Tongue (tissue), 2 donors: Measurements from ENCODE around the gene MRPS12. TPM values are rescaled to one million over a fixed set of nuclear protein-coding genes. Genes with fewer than 3 reads are reported as not detected.
"Not testable (repeated sequence)": the region's sequence is repeated elsewhere in the genome, so short reads cannot be mapped to it uniquely, and the experiment has no call there.

Experiments used
- DNase-seq: peaks from one replicate; pipeline ENCODE4 v3.0.0-alpha.2; 2015
- total RNA-seq: library from RNA; depleted of rRNA; stranded (reverse); fragments of >200 nt; gene quantifications from one replicate; pipeline ENCODE4 v1.2.3, GENCODE V29; 2014

Gene MRPS12
- total RNA-seq, 1 donor from 2014 or later: 18.1 TPM

DNA sequence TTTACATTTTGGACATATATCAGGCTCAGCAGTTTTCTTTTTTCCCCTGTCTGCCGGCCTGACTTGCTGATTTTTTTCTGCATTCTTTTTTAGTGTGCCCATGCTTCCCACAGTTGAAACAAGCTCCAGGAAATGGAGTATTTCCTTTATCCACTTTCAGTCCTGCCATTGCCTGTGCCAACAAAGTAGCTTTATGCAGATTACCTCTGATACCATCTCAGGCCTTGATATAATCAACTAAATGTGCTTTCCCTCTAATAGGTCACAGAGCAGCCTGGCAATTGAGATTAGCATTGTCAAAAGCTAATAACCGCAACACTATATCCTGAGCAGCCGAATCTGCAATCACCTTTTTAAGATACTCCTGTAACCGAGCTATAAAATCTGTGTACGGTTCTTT lies 9.2 kb downstream of the MRPS12 start:
- no peak for DNase-seq

DNA sequence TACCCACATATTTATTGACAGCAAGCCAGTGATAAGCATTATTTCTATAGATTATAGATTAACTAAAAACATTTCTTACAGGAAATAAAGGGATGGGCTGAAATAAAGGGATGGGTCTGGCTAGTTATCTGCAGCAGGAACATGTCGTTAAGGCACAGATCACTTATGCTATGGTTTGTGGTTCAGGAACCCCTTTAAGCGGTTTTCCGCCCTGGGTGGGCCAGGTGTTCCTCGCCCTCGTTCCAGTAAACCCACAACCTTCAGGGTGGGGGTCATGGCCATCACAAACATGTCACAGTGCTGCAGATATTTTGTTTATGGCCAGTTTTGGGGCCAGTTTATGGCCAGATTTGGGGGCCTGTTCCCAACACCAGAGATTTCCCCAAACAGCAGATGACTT lies 10.7 kb downstream of the MRPS12 start:
- not testable (repeated sequence) for DNase-seq

DNA sequence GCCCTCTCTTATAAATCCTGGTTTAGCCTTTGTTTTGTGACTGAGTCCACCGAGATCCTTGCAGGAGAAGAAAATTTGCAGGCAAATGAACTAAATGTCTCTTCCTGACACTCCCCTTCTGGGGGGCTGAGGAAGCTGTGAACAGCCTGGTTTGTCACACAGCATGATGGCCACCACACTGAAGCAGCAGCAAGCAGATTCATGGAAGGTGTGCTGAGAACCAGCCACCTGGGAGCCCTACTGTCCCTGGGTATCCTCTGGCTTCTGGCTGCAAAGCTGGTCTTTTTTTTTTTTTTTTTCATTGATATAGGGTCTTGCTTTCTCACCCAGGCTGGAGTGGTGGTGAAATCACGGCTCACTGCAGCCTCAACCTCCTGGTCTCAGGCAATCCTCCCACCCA lies 11.2 kb downstream of the MRPS12 start:
- DNase-seq: no peak

DNA sequence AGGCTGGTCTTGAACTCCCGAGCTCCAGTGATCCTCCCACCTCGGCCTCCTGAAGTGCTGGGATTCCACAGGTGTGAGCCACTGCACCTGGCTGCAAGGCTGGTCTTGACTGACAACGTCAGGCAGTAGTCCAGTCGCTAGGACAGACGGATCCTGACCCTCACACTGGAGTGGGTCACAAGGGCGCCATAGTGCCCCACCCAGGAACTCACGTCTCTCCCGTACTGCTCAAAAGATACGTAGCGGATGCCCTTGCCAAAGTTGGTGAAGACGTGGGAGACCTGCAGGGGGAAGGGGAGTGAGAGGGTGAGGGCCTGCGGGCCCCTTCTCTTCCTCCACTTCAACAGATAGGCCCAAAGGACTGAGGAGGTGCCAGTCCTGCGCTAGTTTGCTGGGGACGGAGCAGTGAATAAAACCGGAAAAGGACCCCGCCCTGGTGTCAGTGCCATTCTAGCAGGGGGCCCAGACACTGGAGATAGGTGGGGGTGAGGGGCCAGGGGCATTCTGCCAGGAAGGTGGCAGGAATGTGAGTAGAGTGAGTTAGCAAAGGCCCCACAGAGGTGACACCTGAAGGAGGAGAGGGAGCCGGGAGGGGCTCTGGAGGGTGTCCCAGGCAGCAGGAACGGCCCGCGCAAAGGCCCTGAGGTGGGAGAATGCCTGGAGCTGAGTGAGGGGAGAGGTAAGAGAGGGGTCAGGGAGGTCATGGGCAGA lies 11.9 kb downstream of the MRPS12 start:
- no peak for DNase-seq

DNA sequence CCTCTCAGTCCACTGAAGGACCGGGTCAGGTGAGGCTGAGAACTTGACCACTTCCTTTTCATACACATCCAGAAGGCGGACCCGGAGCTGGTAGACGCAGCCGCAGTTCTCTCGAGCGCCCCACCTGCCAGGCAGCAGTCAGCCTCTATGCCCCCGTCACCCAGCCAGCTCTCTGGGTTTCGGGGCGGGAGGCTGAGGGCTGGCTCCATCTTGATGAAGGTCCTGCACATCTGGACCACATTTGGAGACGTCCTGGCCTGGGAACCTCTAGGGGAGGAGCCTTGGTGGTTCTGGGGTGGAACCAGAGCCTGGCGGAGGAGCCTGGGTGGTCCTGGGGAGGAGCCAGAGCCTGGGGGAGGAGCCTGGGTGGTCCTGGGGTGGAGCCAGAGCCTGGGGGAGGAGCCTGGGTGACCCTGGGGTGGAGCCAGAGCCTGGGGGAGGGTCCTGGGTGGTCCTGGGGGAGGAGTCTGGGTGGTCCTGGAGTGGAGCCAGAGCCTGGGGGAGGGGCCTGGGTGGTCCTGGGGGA lies 14.3 kb downstream of the MRPS12 start:
- no peak for DNase-seq

DNA sequence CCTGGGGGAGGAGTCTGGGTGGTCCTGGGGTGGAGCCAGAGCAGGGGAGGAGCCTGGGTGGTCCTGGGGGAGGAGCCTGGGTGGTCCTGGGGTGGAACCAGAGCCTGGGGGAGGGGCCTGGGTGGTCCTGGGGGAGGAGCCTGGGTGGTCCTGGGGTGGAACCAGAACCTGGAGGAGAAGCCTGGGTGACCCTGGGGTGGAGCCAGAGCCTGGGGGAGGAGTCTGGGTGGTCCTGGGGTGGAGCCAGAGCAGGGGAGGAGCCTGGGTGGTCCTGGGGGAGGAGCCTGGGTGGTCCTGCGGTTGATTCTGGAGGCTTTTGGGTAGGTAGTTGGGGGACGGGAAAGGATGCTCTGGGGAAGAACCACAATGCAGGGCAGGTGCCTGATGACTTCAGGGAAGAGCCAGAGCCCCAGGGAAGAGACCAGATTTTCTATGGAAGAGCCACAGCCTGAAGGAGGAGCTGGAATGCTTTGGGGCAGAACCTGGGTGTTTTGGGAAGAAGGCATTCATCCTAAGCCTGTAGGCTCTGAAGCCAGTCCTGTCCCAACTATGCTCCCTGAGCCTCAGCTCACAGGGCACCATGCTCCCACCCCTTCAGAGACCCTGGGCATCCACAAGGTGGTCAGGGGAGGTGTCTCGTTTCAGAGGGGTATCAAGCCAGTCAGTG lies 15.0 kb downstream of the MRPS12 start:
- no peak for DNase-seq

DNA sequence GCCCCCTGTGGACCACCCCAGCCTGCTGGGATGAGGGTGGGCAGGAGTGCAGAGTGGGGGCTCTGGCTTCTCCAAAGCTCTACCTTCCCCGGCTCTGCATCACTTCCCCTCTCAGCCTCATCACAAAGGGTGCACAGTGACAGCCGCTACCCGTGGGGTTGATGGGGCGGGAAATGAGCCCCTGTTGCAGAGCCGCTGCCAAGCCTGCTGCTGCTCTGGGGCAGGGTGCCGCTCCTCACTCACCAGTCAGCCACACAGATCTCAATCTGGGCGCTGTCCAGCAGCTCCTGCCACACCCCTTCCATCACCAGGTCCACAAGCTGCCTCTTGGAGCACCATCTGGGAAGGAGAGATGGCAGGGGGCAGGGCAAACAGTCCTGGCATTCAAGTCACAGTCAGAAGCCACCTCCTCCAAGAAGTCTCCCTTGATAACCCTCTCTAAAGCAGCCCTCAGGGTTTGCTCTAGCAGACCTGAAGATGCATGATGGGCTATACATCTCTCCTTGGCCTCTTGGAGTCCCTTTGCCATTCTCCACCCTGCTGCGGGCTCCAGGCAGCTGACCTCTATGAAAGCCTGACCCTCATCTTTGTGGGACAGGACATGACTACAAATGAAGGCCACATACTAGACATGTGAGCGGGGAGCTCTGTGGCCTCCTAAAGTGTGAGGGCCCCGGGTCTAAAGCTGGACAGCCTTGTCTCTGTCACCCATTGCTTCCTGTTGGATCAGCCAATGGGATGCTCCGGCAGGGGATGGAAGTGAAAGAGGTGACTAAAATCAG lies 15.7 kb downstream of the MRPS12 start:
- DNase-seq: no peak

DNA sequence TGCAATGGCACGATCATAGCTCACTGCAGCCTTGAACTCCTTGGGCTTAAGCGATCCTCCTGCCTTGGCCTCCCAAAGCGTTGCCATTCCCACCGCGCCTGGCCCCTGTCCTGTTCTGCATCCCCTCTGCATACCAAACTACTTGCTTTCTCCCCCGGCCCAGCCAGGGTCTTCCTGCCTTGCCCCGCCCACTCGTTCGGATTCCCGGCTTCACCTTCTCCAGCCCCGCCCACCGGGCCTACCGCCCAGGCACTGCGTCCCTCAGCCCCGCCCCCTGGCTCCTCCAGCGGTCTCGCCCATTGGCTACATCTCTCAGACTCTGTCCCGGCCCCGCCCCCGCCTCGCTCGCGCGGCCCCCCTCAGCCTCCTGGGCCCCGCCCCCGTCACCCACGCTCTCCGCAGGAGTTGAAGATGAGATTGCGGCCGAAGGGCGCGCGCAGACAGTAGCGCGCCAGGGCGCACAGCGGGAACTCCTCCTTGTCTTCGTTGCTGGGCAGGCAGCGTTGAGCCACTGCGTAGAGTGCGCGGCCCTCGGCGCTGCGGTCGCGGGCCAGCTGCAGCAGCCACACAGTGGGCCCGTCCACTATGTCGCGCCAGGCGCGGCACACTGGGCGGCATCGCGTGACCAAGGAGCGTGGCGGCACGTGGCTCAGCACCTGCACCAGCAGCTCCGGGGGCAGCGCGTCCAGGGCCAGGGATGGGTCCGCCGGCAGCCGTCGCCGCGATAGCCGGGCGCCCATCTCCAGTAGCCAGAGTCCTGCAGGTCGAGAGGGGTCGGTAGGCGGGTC lies 19.0 kb downstream of the MRPS12 start:
- peak; percentile 92 for DNase-seq

DNA sequence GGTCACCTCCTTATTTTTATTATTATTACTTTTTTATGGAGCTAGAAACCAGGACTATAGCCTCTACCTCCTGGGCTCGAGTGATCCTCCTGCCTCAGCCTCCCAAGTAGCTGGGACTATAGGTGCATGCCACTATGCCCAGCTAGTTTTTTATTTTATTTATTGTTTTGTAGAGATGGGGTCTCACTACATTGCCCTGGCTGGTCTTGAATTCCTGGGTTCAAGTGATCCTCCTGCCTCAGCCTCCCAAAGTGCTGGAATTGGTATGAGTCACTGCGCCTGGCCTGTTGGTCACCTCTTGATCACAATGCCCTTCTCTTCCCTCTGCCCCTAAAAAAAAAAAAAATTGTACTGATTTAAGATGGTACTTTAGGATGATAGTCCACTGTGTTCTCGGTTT lies 20.4 kb downstream of the MRPS12 start:
- no peak for DNase-seq

DNA sequence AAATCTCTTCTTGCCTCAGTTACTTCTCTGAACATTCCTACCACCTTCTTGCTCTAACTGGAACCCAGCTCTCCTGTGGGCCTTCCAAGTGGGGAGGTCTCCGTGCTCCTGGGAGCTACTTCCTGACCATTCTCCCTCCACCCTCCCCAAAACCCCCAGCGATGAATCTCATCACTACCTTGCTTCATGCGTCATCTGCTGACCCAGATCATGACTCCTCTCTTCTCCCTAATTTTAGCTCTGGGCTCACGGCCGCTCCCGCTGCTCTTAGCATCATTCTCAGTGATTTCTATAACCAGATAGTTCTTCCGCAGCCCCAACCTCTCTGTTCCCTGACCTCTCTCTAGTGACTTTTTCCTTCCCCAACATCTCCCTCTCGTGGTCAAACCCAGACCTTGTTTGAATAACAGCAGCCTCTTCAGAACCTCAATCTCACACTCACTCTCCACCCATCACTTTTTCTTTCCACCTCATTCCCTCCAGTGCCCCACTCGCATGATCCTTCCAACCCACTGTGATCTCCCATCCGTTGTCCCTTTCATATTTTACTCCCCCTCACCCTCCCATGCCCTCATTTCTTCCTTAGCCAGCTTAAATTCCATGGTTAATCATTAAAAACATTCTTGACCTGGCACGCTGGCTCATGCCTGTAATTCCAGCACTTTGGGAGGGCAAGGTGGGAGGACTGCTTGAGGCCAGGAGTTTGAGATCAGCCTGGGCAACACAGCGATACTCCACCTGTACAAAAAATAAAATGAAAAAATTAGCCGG lies 21.8 kb downstream of the MRPS12 start:
- peak; percentile 21 for DNase-seq

DNA sequence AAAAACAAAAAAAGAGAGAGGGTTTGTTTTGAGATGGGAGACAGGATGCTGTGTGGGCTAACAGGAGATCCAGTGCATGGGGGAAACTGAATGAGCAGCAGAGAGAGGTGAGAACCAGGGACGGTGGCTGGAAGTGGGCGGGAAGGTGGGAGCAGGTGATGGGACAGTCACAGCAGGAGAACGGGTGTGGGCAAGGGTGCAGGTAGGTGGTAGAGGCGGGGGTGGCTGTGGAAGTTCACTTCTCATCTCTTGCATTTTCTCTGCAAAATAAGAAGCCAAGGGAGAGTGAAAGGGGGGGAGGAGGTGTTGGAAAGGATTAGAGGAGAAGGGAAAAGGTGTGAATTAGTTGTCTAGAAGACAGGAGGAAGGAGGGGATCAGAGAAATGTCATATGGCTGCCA lies 22.9 kb downstream of the MRPS12 start:
- DNase-seq: no peak

DNA sequence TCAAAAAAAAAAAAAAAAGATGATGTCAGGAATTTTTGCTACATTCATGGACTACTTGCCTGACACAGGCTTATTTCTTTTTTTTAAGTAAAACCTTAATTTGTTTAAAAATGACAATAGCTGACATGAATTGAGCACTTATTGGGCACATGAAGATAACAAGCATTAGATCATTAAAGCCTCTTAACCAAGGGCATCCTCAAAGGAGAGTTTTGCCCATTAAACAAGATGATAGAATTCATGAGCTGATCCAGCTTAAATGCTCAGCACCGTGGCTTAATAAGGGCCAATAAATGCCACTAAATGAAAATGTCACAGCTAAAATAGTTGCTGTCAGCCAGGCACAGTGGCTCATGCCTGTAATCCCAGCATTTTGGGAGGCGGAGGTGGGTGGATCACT lies 25.5 kb downstream of the MRPS12 start:
- no peak for DNase-seq

DNA sequence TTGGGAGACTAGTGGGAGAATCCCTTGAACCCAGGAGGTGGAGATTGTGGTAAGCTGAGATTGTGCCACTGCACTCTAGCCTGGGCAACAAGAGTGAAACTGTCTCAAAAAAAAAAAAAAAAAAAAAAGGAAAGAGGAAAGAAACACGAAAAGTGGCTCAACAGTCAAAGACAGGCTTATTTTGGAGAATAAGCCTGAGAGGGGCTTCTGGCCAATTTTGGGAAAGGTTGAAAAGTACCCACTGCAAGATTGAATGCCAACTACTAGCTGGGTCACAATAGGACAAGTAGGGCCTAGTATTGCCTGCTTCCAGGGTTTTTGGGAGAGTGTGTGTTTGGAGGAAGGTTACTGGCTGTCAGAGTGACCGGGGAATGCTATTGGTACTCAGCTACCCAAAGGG lies 27.6 kb downstream of the MRPS12 start:
- DNase-seq: no peak

DNA sequence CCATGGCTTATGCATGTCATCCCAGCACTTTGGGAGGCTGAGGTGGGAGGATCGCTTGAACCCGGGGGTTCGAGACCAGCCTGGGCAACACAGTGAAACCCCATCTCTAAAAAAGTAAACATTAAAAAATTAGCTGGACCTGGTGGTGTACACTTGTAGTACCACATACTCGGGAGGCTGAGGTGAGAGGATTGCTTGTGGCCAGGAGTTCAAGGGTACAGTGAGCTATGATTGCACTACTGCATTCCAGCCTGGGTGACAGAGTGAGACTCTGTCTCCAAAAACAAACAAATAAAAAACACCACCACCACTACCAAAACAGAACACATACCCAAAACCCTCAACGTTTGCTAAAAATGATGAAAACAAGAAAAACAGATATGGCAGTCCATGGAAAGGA lies 28.9 kb downstream of the MRPS12 start:
- no peak for DNase-seq

DNA sequence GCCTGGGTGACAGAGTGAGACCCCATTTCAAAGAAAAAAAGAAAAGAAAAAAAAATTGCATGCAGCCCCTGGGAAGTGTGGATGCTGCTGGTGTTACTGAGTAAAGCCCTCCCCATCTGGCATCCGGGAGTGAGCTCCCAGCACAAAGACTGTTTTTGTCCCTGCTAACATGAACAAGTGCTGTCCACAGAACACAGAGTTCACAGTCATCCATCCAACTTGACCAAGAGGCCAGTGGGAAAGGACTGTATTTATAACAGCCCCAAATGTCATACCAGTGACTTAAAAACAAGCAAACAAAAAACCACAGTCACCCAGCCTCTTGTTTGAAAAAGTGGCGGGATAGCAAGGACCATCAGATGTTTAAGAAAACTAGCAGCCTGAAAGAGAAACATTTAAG lies 34.0 kb downstream of the MRPS12 start:
- no peak for DNase-seq

DNA sequence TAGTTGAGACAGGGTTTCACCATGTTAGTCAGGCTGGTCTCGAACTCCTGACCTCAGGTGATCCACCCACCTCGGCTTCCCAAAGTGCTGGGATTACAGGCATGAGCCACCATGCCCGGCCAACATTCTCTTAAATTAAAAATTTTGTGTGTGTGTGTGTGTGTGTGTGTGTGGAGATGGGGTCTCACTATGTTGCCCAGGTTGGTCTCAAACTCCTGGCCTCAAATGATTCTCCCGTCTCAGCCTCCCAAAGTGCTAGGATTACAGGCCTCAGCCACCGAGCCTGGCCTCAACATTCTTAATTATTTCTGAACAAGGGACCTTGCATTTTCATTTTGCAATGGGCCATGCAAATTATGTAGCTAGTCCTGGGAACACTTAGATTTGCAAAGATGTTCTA lies 35.4 kb downstream of the MRPS12 start:
- DNase-seq: not testable (repeated sequence)

DNA sequence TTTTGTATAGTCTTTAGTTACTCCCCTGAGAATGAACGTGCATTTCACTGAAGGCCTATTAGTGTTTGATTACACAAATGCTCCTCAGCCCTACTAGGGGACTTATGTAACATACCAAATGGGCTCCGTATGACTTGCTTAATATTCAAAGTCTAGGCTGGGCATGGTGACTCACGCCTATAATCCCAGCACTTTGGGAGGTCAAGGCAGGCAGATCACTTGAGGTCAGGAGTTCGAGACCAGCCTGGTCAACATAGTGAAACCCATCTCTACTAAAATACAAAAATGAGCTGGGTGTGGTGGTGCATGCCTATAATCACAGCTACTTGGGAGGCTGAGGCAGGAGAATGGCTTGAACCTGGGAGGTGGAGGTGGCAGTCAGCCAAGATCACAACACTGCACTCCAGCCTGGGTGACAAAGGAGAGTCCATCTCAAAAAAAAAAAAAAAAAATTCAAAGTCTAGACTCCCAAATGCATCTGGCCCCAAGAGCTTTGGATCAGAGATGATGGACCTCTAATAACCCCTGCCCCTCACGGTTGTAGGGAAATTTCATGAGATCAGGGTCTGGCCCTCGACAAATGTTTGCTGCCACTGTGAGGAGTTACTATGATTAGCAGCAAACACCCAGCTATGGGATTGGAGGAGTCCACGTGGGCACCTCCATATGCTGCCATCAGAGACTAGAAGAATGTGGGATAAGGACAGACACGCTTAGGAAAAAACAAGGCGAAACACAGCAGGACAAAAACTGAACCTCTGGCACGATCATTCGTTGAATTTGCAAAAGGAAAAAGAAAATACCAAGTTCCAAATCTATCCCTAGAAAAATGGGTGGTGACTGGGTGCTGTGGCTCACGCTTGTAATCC lies 40.2 kb downstream of the MRPS12 start:
- no peak for DNase-seq

DNA sequence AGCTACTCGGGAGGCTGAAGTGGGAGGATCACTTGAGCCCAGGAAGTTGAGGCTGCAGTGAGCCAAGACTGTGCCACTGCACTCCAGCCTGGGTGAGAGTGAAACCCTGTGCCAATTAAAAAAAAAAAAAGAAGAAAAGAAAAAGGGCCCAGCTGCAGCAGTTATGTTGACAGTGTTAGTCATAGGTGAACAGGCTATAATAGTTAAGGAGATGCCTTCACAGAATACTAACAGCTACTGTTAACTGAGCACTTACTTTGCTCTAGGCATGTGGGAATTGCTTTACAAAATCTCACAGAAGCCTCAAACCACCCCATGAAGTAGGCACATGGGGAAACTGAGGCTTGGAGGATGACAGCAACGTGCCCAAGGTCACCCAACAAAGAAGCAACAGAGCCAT lies 40.9 kb downstream of the MRPS12 start:
- DNase-seq: no peak

DNA sequence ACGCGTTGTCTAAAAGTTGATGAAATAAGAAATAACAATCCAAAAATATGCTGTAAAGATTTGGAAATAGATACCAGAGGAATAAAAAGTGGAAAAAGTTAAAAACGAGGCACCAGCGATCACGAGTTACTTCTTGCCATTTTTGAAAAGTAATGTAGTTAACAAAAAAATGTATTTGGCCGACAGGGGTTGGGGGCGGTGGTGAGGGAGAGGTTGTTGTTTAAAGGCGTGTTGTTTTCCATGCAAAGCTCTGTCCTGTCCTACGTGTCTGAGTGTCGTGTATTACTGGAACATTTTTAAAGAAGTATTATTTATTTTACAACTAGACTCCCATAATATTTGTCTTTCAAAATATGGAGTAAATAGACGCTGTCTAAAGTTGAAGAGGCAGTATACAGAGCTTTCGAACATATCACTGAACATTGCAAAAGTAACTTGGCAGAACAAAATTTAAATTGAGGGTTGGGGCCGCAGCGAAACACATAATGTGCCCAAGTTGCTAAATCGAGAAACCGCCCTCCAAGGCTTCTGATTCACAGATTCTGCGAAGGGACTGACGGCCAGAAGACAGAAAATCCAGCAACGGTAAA lies 44.0 kb downstream of the MRPS12 start:
- peak; percentile 65 for DNase-seq

DNA sequence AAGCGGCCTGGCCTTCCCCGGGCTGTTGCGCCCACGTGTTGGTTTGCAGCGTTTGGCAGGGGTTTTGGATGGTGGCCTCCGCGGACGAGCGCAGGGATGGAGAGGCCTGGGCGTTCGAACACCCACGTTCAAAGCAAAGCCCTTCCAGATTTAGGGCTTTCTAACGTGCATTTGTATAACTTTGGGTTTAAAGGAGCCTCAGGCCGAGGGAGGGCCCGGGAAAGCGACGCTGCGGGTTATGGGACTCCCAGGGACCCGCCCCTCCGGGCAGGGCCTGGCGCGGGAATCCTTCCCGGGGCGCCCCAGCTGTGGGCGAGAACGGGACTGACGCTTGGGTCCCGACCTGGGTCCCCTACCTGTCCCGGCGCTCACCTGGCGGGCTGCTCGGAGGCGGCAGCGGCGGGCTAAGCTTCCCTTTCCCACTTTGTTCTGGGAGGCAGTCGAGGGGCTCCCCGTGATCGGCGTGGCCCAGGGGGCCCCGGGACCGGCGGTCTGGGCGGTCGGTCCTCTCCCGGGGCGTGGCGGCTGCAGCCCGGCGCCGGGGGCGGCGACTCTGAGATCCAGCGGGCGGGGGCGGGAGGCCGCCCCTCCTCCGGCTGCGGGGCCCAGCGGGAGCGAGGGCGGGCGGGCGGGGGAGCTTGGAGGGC lies 44.6 kb downstream of the MRPS12 start, which contains the start of gene FBXO17:
TSS of gene FBXO17 (minus strand) at position 529 of the 647 bp plus-strand sequence. CDS start 25,423 bp downstream, outside the sequence.
- peak; percentile 88 for DNase-seq
